HEK293T (cell line): ENCODE results near the gene BRINP1.

ENCODE experiments used
- CTCF ChIA-PET: fragments of 350-600 bp; formaldehyde crosslinking; extraction: SDS; loops from one replicate; lab custom pipeline; 2021; ENCODE audit warnings: antibody characterized with exemption, inconsistent platforms; lab: Yijun Ruan, JAX
- POLR2A ChIA-PET: fragments of 350-600 bp; formaldehyde crosslinking; extraction: SDS; loops from one replicate; lab custom pipeline; 2020; ENCODE audit warnings: antibody characterized with exemption, inconsistent platforms; lab: Yijun Ruan, JAX
- DNase-seq: peaks from one replicate; pipeline ENCODE4 v3.0.0; 2012; ENCODE audit warnings: mixed read lengths; ENCODE audit errors: extremely low spot score
- ARNT ChIP-seq: fragments of 450-650 bp; IDR thresholded peaks from 2 replicates; pipeline ENCODE4 v1.6.1; 2017; ENCODE audit warnings: mild to moderate bottlenecking
- BHLHE40 ChIP-seq: fragments of 450-650 bp; IDR thresholded peaks from 2 replicates; pipeline ENCODE4 v1.6.1; 2016; ENCODE audit warnings: mild to moderate bottlenecking, moderate library complexity, borderline replicate concordance
- CTBP1 ChIP-seq: fragments of 450-650 bp; IDR thresholded peaks from 2 replicates; pipeline ENCODE4 v1.6.1; 2016; ENCODE audit warnings: borderline replicate concordance
- ELF4 ChIP-seq: fragments of 450-650 bp; IDR thresholded peaks from 2 replicates; pipeline ENCODE4 v1.6.1; 2017; ENCODE audit warnings: antibody characterized with exemption
- FOXA1 ChIP-seq: fragments of 450-650 bp; IDR thresholded peaks from 2 replicates; pipeline ENCODE4 v1.6.1; 2016; ENCODE audit warnings: mild to moderate bottlenecking
- FOXK2 ChIP-seq: fragments of 450-650 bp; IDR thresholded peaks from 2 replicates; pipeline ENCODE4 v1.6.1; 2016; ENCODE audit warnings: mild to moderate bottlenecking
- FOXM1 ChIP-seq: fragments of 450-650 bp; IDR thresholded peaks from 2 replicates; pipeline ENCODE4 v1.6.1; 2017; ENCODE audit warnings: mild to moderate bottlenecking, borderline replicate concordance
- HDGF ChIP-seq: fragments of 450-650 bp; IDR thresholded peaks from 2 replicates; pipeline ENCODE4 v1.6.1; 2017; ENCODE audit warnings: antibody characterized with exemption, borderline replicate concordance
- L3MBTL2 ChIP-seq: fragments of 450-650 bp; conservative IDR thresholded peaks from 2 replicates; pipeline ENCODE4 v1.6.1; 2016; ENCODE audit warnings: mild to moderate bottlenecking
- LEF1 ChIP-seq: fragments of 450-650 bp; IDR thresholded peaks from 2 replicates; pipeline ENCODE4 v1.6.1; 2017; ENCODE audit warnings: mild to moderate bottlenecking, borderline replicate concordance
- NFRKB ChIP-seq: fragments of 450-650 bp; IDR thresholded peaks from 2 replicates; pipeline ENCODE4 v1.6.1; 2016; ENCODE audit warnings: mild to moderate bottlenecking, moderate library complexity
- PKNOX1 ChIP-seq: fragments of 450-650 bp; IDR thresholded peaks from 2 replicates; pipeline ENCODE4 v1.6.1; 2016
- SP1 ChIP-seq: fragments of 450-650 bp; IDR thresholded peaks from 2 replicates; pipeline ENCODE4 v1.6.1; 2017
- SUZ12 ChIP-seq: fragments of 450-650 bp; IDR thresholded peaks from 2 replicates; pipeline ENCODE4 v1.6.1; 2016; ENCODE audit warnings: mild to moderate bottlenecking
- TARDBP ChIP-seq: fragments of 450-650 bp; IDR thresholded peaks from 2 replicates; pipeline ENCODE4 v1.6.1; 2016
- ZNF384 ChIP-seq: fragments of 450-650 bp; IDR thresholded peaks from 2 replicates; pipeline ENCODE4 v1.6.1; 2016

Gene BRINP1

DNA sequence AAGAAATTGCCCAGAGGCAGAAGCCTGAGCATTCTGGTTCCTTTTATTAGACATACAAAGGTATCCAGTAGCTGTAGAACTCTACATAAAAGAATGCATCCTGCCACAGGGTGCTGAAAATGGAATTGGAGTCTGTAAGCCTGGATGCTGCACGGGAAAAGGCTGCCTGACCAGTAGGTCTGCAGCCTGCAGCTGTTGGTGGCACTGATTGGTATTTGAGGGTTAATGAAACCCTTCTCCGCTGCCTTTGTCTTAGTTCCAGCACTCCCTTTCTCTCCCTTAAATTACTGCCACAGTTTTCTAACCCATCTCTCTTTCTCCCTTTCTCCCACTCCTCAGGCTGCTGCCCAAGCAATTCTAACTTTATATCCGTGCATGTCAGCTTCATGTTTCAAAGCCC is 64.7 kb downstream of the BRINP1 start:
- POLR2A ChIA-PET: no interaction called here
- TF ChIP-seq ELF4: no peak
- CTCF ChIA-PET: no interaction called here
- DNase-seq: no peak

GRCh38 chr9:119302988-119303698 is 66.1 kb downstream of the BRINP1 start:
- TF ChIP-seq ZNF384: no peak
- no peak for TF ChIP-seq LEF1
- TF ChIP-seq SP1: no peak
- no peak for TF ChIP-seq SUZ12
- no peak for TF ChIP-seq ARNT
- no peak for TF ChIP-seq BHLHE40
- TF ChIP-seq ELF4: no peak
- no peak for DNase-seq
- ChIA-PET CTCF (no interaction called here), POLR2A (no interaction called here)

DNA sequence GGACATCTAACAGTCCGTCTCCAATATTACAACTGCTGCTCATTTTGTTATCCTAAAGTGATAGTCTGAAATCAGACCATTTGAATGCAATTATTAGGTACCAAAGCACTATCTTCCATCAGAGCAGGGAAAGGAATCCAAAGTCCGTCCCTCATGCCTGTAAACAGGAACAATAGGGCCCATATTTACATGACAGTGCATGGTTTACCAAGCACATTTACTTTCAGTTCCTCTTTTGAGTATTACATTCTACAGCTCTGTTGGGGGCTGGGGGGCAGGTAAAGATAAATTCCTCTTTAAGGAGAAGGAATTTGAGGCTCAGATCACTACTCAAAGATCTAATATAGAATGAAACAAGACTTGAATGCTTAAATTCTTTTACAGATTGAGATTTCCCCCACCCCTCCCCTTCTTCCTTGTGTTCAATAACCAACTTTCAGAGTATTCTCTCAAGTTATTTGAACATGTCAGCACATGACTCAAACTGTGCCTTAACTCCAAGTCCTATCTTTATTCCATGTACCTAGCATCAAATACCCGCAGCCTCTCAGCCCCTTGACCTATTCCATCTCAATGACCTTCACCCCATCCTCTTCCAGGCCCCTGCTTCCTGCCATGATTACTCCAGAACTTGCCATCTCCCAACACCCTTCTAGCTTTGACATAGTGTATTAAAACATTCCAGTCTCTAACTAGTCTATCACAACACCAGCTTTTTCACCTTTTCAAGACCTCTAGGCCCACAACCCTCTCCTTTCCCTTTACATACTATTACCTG is 71.0 kb downstream of the BRINP1 start:
- DNase-seq: no peak
- TF ChIP-seq ELF4 (no peak), FOXA1 (no peak)
- CTCF ChIA-PET: no interaction called here
- POLR2A ChIA-PET: no interaction called here

- CTCF ChIA-PET: no interaction called here
- DNase-seq: no peak
- TF ChIP-seq FOXK2 (no peak), LEF1 (no peak), CTBP1 (no peak), TARDBP (no peak), ARNT (no peak), PKNOX1 (no peak), FOXM1 (no peak), ZNF384 (no peak), BHLHE40 (no peak), HDGF (no peak), L3MBTL2 (no peak), FOXA1 (no peak)
- POLR2A ChIA-PET: no interaction called here
These were observed 77.7 kb downstream of the BRINP1 start for GRCh38 chr9:119291554-119291953.

- ChIA-PET CTCF (no interaction called here), POLR2A (no interaction called here)
- peak; percentile 33 for DNase-seq
- no peak for TF ChIP-seq ELF4
- no peak for TF ChIP-seq FOXM1
- TF ChIP-seq ARNT: no peak
- no peak for TF ChIP-seq LEF1
- no peak for TF ChIP-seq SUZ12
- TF ChIP-seq BHLHE40: no peak
- TF ChIP-seq NFRKB: no peak
- TF ChIP-seq TARDBP: no peak
These were observed 79.3 kb downstream of the BRINP1 start for GRCh38 chr9:119289740-119290433.

DNA sequence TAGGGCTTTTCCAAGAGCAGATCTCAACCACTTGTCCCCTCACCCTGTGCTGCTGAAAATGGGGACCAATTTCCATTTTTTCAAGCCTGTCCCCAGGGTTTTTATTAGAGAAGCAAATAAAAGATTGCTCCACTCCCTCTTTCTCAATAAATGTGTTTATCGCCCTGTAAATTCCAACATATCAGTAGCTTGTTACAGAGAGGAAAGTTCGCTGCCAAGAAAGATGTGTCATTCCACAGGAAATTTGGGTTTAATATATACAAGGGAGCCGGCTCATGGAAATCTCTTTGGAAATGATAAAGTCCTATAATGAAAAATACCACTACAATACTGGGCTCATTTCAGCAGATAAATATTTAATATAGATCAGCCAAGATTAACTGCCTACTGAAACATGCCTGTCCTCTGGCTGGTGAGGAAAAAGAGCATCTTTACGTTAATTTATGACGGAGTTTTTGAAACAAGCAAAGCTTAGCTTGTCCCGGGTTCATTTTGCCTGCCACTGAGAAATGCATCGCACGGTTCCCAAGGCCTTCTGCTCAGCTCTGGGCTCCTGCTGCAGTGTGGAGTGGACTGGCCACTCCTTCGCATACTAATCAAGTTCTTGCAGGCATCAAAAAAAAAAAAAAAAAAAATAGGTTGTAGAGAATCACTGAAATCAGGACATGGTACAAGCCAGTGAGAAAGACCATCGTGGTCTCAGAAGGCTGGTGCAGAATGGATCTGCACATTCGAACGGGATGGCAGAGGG is 84.5 kb downstream of the BRINP1 start:
- DNase-seq: no peak
- ChIA-PET CTCF (no interaction called here), POLR2A (no interaction called here)
- TF ChIP-seq SP1 (no peak), ARNT (no peak), PKNOX1 (no peak), CTBP1 (no peak), FOXM1 (no peak), BHLHE40 (no peak), L3MBTL2 (no peak), ZNF384 (no peak), NFRKB (no peak), FOXK2 (no peak), FOXA1 (no peak), SUZ12 (no peak), LEF1 (no peak), HDGF (no peak), TARDBP (no peak), ELF4 (no peak)
